GM23338 (cell line): ENCODE results near the gene HSDL1. TPM values are rescaled to one million over a fixed set of nuclear protein-coding genes. Genes with fewer than 3 reads are reported as not detected.

Experiments used
- ATAC-seq: fragments of 200-7000 bp; cut with Tn5 transposase; 3 replicates; pipeline ENCODE4 v1.9.1; 2020
- DNase-seq: peaks from one replicate; pipeline ENCODE4 v3.0.0-alpha.2; 2015; ENCODE audit warnings: low spot score
- H2AFZ ChIP-seq: fragments of 200-600 bp; sonication (generic); 2 replicates; pipeline ENCODE4 v1.8.0; 2016; ENCODE audit warnings: antibody characterized with exemption, mild to moderate bottlenecking, moderate library complexity
- H3F3A ChIP-seq: fragments of 200-600 bp; sonication (generic); replicated peaks from 2 replicates; pipeline ENCODE4 v1.8.0; 2017; ENCODE audit warnings: antibody characterized with exemption, mixed run types, low read depth
- H3K27ac ChIP-seq: fragments of 200-600 bp; sonication (generic); 2 replicates; pipeline ENCODE4 v1.6.1; 2016; ENCODE audit warnings: low read depth
- H3K27me3 ChIP-seq: fragments of 200-600 bp; sonication (generic); 2 replicates; pipeline ENCODE4 v1.8.0; 2016; ENCODE audit warnings: mild to moderate bottlenecking, mixed run types, moderate library complexity; ENCODE audit not compliant: insufficient read depth
- H3K36me3 ChIP-seq: fragments of 200-600 bp; sonication (generic); 2 replicates; pipeline ENCODE4 v1.8.0; 2016; ENCODE audit warnings: mild to moderate bottlenecking; ENCODE audit not compliant: insufficient read depth
- H3K4me1 ChIP-seq: fragments of 200-600 bp; sonication (generic); 2 replicates; pipeline ENCODE4 v1.8.0; 2016; ENCODE audit warnings: mild to moderate bottlenecking, moderate library complexity; ENCODE audit not compliant: insufficient read depth
- H3K4me2 ChIP-seq: fragments of 200-600 bp; sonication (generic); 2 replicates; pipeline ENCODE4 v1.7.1; 2017; ENCODE audit warnings: mixed run types
- H3K4me3 ChIP-seq: fragments of 200-600 bp; sonication (generic); 2 replicates; pipeline ENCODE4 v1.6.1; 2016; ENCODE audit warnings: mixed run types
- H3K79me2 ChIP-seq: fragments of 200-600 bp; sonication (generic); replicated peaks from 2 replicates; pipeline ENCODE4 v1.8.0; 2017; ENCODE audit warnings: mild to moderate bottlenecking; ENCODE audit not compliant: insufficient read depth
- H3K9me2 ChIP-seq: fragments of 200-600 bp; sonication (generic); 2 replicates; pipeline ENCODE4 v1.8.0; 2017; ENCODE audit not compliant: insufficient read depth
- H4K20me1 ChIP-seq: fragments of 200-600 bp; sonication (generic); replicated peaks from 2 replicates; pipeline ENCODE4 v1.8.0; 2017; ENCODE audit warnings: mild to moderate bottlenecking; ENCODE audit not compliant: insufficient read depth
- H3K27ac Mint-ChIP-seq: 2 replicates; pipeline ENCODE4 v1.8.0; 2020; ENCODE audit warnings: inconsistent platforms, mild to moderate bottlenecking, moderate library complexity, mixed read lengths
- H3K27me3 Mint-ChIP-seq: 3 replicates; pipeline ENCODE4 v1.8.0; 2022; ENCODE audit warnings: low read depth, mild to moderate bottlenecking, moderate library complexity, mixed read lengths, inconsistent platforms; ENCODE audit not compliant: insufficient read depth, poor library complexity
- H3K36me3 Mint-ChIP-seq: 3 replicates; pipeline ENCODE4 v1.8.0; 2021; ENCODE audit warnings: low read depth, mild to moderate bottlenecking, inconsistent platforms, moderate library complexity, mixed read lengths
- H3K4me1 Mint-ChIP-seq: 3 replicates; pipeline ENCODE4 v1.8.0; 2020; ENCODE audit warnings: mild to moderate bottlenecking, inconsistent platforms, mixed read lengths
- H3K4me3 Mint-ChIP-seq: 3 replicates; pipeline ENCODE4 v1.8.0; 2021; ENCODE audit warnings: moderate library complexity, mild to moderate bottlenecking, inconsistent platforms, mixed read lengths
- H3K9me3 Mint-ChIP-seq: 3 replicates; pipeline ENCODE4 v1.8.0; 2020; ENCODE audit warnings: moderate library complexity, mild to moderate bottlenecking, inconsistent platforms, mixed read lengths
- CTCF ChIP-seq, 2 experiments: fragments of 200-600 bp in 1 of 2; sonication (generic) in 1 of 2; conservative IDR thresholded peaks; 2 replicates each; pipeline versions ENCODE4 v1.5.1 to v1.6.1; 2016 to 2017; ENCODE audit warnings: antibody characterized with exemption in 2 of 2, low read depth in 2 of 2, mild to moderate bottlenecking in 2 of 2, moderate library complexity in 1 of 2
- EZH2 ChIP-seq: fragments of 200-600 bp; sonication (generic); IDR thresholded peaks from one replicate; pipeline ENCODE4 v1.8.0; 2017; ENCODE audit warnings: antibody characterized with exemption, mild to moderate bottlenecking, low read depth; ENCODE audit not compliant: unreplicated experiment
- NANOG ChIP-seq: IDR thresholded peaks from 2 replicates; pipeline ENCODE4 v1.6.1; 2016; ENCODE audit warnings: antibody characterized with exemption, borderline replicate concordance
- POLR2AphosphoS5 ChIP-seq: IDR thresholded peaks from 2 replicates; pipeline ENCODE4 v1.6.1; 2016; ENCODE audit warnings: antibody characterized with exemption, low read depth
- STAT1 ChIP-seq: IDR thresholded peaks from one replicate; pipeline ENCODE4 v1.6.1; 2016; ENCODE audit warnings: antibody characterized with exemption; ENCODE audit not compliant: unreplicated experiment
- ZNF114 ChIP-seq: fragments of 250-450 bp; sonication (Bioruptor Pico); IDR thresholded peaks from 2 replicates; pipeline ENCODE4 v1.5.0; 2020; ENCODE audit warnings: mild to moderate bottlenecking, moderate library complexity
- ZNF331 ChIP-seq: fragments of 250-450 bp; sonication (Bioruptor Pico); IDR thresholded peaks from 2 replicates; pipeline ENCODE4 v1.5.0; 2020; ENCODE audit warnings: low read depth, mild to moderate bottlenecking, moderate library complexity
- polyA plus RNA-seq: library from polyadenylated mRNA; unstranded; fragments of >200 nt; fragmentation: Nextera tagmentation; extraction: Ambion mirVana; gene quantifications from 2 replicates; pipeline ENCODE4 v1.2.1, GENCODE V29; 2016
- total RNA-seq: library from RNA; depleted of rRNA; stranded (reverse); fragments of >200 nt; shearing (Covaris generic); gene quantifications from 2 replicates; pipeline ENCODE4 v1.2.3, GENCODE V29; 2014
- TF ChIP-seq, protein P1 (sequence below): IDR thresholded peaks from one replicate; pipeline ENCODE4 v1.6.1; 2018; ENCODE audit warnings: antibody characterized with exemption; ENCODE audit not compliant: unreplicated experiment

Gene HSDL1
- total and polyA plus RNA-seq, 2 experiments from 2014 or later, result 16.6 to 46.1 TPM

DNA sequence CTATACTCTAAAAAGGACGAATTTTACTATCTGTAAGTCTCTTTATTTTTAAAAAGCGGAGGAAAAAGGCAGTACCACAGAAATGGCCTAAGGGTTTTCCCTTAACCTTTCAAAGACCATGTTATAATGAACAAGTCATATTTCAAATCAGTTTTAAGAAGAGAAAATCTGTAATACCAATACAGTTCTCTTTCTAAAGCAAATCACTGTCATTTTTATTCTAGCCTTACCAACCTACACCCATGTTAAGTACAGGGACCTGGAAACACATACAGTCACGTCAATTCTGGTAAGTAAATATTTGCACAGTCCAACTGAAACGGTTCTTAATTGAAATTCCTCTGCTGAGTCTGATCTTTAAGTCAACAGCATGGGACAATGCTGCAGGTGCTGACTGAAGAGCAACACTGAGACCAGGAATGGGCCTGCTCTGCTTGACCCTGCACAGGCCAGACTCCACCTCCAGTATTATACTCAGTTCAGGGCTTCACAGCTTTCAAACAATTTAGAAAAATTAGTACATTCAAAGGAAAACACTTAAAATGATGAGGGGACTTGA lies 48.5 kb downstream of the HSDL1 start (continued):
- no peak for TF ChIP-seq CTCF (conservative IDR thresholded peaks at IDR 0.05; ENCODE audit: low read depth in 2 of 2)
- TF ChIP-seq, protein P1, sequence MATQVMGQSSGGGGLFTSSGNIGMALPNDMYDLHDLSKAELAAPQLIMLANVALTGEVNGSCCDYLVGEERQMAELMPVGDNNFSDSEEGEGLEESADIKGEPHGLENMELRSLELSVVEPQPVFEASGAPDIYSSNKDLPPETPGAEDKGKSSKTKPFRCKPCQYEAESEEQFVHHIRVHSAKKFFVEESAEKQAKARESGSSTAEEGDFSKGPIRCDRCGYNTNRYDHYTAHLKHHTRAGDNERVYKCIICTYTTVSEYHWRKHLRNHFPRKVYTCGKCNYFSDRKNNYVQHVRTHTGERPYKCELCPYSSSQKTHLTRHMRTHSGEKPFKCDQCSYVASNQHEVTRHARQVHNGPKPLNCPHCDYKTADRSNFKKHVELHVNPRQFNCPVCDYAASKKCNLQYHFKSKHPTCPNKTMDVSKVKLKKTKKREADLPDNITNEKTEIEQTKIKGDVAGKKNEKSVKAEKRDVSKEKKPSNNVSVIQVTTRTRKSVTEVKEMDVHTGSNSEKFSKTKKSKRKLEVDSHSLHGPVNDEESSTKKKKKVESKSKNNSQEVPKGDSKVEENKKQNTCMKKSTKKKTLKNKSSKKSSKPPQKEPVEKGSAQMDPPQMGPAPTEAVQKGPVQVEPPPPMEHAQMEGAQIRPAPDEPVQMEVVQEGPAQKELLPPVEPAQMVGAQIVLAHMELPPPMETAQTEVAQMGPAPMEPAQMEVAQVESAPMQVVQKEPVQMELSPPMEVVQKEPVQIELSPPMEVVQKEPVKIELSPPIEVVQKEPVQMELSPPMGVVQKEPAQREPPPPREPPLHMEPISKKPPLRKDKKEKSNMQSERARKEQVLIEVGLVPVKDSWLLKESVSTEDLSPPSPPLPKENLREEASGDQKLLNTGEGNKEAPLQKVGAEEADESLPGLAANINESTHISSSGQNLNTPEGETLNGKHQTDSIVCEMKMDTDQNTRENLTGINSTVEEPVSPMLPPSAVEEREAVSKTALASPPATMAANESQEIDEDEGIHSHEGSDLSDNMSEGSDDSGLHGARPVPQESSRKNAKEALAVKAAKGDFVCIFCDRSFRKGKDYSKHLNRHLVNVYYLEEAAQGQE, result no peak
- TF ChIP-seq ZNF114, result no peak
- no peak for TF ChIP-seq EZH2
- no peak for TF ChIP-seq POLR2AphosphoS5
- no peak for TF ChIP-seq NANOG
- no peak for TF ChIP-seq ZNF331 (CRISPR knock-in tag)

GRCh38 chr16:84095466-84095865 lies 49.5 kb downstream of the HSDL1 start:
- Mint-ChIP-seq H3K27ac (no peak overlapping the region), H3K9me3 (no peaks in the 10 kb centered on the region)
- H3K36me3 ChIP-seq, result peaks cover 10% of the 10 kb centered on the region
- TF ChIP-seq STAT1 (no peak), NANOG (no peak), ZNF331 (CRISPR knock-in tag) (no peak), CTCF (conservative IDR thresholded peaks at IDR 0.05; ENCODE audit: low read depth in 2 of 2) (no peak)
- TF ChIP-seq, protein P1, result no peak

More at GRCh38 chr16:84095466-84095865, 49.5 kb downstream of the HSDL1 start:
- H3K36me3 Mint-ChIP-seq, result peaks cover 52% of the 10 kb centered on the region
- Histone ChIP-seq H3K27me3 (no peaks in the 10 kb centered on the region), H3K4me2 (no peak overlapping the region), H3K27ac (no peak overlapping the region), H3F3A (no peaks in the 10 kb centered on the region), H3K79me2 (peaks cover 6% of the 10 kb centered on the region), H4K20me1 (peaks cover 4% of the 10 kb centered on the region; the same call in 1 of the 2 replicates), H2AFZ (no peak overlapping the region), H3K4me1 (no peaks in the 10 kb centered on the region), H3K4me3 (no peak overlapping the region), H3K9me2 (no peaks in the 10 kb centered on the region)
- ATAC-seq (no peak), DNase-seq (no peak)
- no peak overlapping the region for H3K4me3 Mint-ChIP-seq
- H3K27me3 Mint-ChIP-seq, result peaks cover 2% of the 10 kb centered on the region
- no peaks in the 10 kb centered on the region for H3K4me1 Mint-ChIP-seq
